ENCODE measurements around the gene AKR1A1.
"Not testable (repeated sequence)": the region's sequence is repeated elsewhere in the genome, so short reads cannot be mapped to it uniquely, and the experiment has no call there.

The AKR1A1 gene

GRCh38 chr1:45569962-45570581 lies 19.4 kb downstream of the AKR1A1 start:
- DNase-seq (ENCODE audit: low spot score) = peak; percentile 71

DNA sequence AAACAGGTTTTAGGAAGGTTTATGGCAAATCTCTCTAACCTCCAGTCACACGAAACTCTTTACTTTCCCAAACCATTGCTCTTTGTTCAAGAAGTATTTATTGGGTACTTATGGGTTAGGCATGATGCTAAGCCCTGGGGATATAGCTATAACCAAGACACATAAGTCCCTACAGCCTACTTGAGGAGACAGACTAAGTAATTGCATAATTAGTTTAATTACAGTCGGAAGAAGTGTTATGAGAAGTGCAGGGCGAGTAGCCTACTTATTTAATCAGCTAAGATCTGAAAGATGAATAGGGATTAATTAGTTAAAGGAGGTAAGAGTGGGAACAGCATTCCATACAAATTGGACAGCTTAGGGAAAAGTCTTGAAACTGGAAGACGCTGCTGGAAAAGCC lies 20.0 kb downstream of the AKR1A1 start:
- no peak for DNase-seq (ENCODE audit: low spot score)

- DNase-seq (ENCODE audit: low spot score) = no peak
These were observed 22.7 kb downstream of the AKR1A1 start for GRCh38 chr1:45573231-45573804.

DNA sequence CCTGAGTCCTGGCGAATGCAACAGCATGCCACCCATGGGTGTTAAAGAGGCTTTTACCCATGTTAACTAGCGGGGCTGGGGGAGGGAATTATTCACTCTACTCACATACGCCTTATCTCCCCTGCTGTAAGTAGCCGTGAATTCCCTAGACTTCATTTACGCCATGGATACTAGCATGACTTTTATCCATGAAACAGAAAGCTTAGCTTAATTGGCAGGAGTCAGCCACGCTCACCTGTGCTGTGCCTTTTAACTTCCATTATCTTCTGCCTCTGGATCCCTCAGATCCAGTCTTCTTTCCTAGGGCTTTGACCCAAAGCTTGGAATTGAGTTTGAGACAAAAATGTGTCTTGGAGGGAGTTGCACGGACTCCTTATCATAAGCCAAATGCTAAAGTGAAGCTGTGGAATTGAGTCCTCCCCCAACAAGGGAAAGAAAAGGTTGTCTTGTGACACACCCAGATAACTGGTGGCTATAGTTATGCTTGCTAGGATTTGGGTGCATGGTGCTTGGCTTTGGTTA lies 23.5 kb downstream of the AKR1A1 start:
- DNase-seq (ENCODE audit: low spot score) = no peak

DNA sequence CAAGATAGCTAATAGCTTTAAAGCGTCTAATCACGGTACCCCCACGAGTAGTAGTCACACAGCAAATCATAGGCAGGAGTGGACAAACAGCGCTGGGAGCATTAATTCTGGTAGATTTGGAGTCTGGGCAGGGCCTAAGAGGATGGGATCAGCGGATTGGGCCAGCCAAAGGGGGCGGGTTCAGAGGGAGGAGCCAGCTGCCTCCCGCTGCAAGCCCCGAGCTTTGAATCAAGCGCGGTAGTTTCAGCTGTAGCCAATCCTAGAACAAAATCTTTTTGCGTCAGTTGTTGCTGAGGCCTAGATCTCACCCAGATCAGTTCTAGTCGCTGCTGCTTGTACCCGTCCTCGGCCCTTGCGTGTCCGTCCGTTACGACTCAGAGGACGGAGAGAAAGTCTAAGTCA lies 32.6 kb downstream of the AKR1A1 start:
- peak; percentile 99 for DNase-seq (ENCODE audit: low spot score)

DNA sequence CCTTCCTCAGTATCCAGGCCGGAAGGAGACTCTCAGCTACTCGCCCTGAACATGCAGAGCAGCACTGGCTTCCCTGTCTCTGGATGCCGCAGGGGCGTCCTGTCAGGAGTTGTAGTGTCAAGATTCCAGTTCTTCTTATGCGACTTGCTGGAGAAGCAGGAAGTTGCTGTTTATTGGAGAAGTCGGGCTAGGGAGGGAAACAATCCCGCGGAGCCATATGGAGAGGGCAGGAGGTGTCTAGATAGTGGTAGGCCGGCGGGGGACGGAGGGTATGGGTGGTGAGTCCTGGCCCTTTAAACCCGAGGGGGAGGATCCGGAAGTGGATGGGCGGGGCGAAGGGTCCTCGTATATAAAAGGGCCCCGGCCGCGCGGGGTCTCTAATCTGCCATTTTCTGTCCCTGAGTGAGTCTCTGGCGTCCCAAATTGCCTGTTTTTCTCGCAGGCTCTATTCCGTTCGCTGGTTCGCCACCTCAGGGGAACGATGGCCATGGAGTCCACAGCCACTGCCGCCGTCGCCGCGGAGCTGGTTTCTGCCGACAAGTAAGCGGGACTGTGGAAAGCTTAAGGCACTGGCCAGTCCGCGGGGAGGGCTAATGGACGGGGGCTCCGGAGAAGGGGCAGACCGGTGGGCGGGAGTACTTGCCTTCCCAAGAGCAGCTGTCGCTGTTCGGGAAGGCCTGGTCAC lies 33.2 kb downstream of the AKR1A1 start, which contains the start of gene NASP:
TSS of gene NASP (plus strand) at position 376 of the 685 bp plus-strand sequence. CDS start at position 482, 106 bp downstream.
- peak; percentile 91 for DNase-seq (ENCODE audit: low spot score)

DNA sequence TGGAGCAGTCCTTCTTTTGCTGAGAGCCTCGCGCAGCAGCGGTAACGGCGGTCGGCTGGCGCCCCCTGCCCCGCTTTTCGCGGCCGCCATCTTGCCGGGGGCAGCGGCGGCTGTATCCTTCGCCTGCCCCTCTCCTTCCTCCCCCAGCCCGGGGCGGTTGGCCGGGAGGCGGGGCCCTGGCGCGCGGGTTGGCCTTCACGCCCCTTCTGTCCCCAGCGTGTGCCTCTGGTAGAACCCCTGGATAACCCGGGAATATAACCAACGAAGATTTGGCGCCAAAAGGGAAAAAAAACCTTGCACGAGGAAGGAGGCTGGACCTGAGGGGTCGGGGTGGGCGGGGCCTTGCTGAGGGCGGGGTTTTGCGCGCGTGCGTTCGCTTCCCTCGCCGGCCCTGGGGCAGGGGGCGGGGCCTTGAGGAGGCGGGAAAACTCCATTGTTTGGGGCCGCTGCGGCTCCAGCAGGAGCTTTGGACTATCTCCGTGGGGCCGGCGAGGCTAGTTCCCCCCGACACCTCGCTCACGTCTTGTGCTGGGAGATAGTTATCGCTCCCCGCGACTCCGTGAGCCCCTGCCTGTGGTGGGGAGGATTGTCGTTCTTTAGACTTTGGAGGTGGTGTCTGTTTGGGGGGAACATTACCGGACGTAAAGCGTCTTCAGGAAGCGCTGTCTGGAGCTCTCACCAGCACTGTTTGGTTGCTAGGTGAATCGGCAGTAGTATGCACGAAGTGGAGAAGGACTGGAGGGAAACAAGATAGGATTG lies 33.9 kb downstream of the AKR1A1 start:
- DNase-seq (ENCODE audit: low spot score) = peak; percentile 94

- DNase-seq (ENCODE audit: low spot score) = no peak
These were observed 34.4 kb downstream of the AKR1A1 start for GRCh38 chr1:45585110-45585426.

- DNase-seq (ENCODE audit: low spot score) = no peak
These were observed 35.0 kb downstream of the AKR1A1 start for GRCh38 chr1:45585496-45586075.

- DNase-seq (ENCODE audit: low spot score) = no peak
These were observed 36.1 kb downstream of the AKR1A1 start for GRCh38 chr1:45586769-45587168.

DNA sequence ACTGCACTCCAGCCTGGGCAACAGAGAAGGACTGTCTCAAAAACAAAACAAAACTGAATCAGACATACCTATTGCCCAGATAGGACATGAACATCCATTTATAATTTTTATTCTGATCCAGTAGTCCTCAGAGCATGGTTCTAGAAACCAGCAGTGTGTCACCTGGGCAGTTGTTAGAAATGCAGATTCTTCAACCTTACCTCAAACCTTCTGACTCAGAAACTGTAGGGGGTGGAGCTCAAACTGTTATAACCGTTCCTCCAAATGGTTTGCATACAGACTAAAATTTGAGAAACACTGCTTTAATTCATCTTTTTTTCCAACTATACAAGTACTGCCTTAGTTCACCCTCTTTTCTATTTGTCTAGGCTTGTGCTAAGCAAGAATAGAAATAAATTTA lies 39.2 kb downstream of the AKR1A1 start:
- DNase-seq (ENCODE audit: low spot score) = no peak

- no peak for DNase-seq (ENCODE audit: low spot score)
These were observed 43.8 kb downstream of the AKR1A1 start for GRCh38 chr1:45594412-45594811.

DNA sequence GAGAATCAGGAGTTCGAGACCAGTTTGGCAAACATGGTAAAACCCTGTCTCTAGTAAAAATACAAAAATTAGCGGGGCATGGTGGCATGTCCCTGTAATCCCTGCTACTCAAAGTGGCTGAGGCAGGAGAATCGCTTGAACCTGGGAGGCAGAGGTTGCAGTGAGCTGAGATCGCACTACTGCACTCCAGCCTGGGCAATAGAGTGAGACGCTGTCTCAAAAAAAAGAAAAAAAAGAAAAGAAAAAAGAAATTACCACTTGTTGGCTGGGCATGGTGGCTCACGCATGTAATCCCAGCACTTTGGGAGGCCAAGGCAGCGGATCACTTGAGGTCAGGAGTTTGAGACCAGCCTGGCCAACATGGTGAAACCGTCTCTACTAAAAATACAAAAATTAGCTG lies 46.1 kb downstream of the AKR1A1 start:
- not testable (repeated sequence) for DNase-seq (ENCODE audit: low spot score)

DNA sequence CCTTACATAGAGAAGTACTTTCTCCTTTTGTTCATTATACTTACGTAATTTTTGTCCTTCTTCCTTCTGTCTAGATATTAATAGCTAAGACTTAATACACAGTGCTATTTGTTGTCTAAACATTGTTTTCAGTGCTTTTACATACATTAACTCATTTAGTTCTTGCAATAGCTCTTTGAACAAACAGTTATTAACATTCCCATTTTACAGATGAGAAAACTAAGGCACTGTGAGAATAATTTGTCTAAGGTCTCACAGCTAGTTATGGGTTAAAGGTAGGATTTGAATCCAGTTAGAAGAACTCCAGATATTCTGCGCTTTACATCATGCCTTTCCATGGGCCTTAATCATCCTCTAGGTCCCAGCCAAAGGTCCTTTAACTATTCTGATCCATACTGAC lies 53.6 kb downstream of the AKR1A1 start:
- no peak for DNase-seq (ENCODE audit: low spot score)

- DNase-seq (ENCODE audit: low spot score) = no peak
These were observed 56.9 kb downstream of the AKR1A1 start for GRCh38 chr1:45607404-45608074.

DNA sequence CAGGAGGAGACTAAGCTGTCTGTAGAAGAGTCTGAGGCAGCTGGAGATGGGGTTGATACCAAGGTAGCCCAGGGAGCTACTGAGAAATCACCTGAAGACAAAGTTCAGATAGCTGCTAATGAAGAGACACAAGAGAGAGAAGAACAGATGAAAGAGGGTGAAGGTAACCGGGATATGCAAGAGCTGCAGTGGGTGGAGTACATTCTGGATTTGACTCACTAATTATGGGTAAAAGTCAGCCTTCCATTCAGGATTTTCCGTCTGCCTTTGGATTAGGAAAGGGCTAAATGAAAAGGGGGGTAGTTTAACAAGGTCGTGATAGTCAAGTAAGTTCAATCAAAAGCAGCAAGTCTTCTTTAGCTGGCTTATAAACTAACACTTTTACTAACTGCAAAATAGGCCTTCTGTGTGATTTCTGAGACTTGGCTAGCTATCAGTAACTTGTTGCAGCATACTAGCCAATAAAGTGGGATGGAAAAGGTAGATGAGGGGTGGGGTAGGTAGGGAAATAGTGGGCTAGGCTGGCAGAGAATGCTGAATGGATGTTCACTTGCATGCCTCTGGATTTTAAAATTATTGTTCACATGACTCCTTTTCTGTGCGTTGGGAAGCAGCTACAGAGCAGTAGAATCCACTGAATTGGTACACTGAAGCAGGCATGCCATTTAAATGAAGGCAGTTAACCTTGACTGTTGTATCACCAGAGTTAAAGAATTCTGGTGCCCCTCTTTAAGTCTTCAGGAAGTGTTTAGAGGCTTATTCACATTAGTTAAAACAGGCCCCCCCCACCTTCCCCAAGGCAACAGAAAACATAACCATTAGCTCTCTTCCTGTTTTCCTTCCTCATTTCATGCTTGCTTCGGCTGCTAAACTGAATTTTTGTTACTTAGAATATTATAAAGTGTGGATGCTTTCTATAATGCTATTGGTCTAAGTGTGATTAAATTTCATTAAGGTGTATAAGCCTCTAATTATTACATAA lies 57.8 kb downstream of the AKR1A1 start:
- DNase-seq (ENCODE audit: low spot score) = no peak

GRCh38 chr1:45610589-45611226 lies 60.1 kb downstream of the AKR1A1 start:
- no peak for DNase-seq (ENCODE audit: low spot score)

DNA sequence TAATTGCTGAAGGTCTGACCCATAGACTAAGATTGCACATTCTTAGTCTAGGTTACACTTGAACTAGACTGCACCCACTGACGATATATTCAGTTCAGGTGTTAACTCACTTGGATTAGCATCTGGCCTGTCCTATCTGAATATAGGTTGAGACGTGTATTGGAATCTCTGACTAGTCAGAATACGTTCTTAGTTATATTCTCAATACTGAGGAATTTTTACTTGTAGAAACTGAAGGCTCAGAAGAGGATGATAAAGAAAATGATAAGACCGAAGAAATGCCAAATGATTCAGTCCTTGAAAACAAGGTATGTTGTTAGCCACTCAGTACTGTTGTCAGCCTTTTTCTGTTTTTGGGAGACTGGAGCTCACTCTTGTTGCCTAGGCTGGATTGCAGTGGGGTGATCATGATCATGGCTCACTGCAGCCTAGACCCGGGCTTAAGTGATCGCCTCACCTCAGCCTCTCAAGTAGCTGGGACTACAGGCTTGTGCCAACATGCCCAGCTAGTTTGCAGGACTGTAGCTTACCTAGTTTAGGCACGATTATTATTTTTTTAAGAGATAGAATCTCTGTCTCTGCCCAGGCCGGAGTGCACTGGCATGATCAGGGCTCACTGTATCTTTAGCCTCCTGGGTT lies 62.4 kb downstream of the AKR1A1 start:
- DNase-seq (ENCODE audit: low spot score) = no peak

DNA sequence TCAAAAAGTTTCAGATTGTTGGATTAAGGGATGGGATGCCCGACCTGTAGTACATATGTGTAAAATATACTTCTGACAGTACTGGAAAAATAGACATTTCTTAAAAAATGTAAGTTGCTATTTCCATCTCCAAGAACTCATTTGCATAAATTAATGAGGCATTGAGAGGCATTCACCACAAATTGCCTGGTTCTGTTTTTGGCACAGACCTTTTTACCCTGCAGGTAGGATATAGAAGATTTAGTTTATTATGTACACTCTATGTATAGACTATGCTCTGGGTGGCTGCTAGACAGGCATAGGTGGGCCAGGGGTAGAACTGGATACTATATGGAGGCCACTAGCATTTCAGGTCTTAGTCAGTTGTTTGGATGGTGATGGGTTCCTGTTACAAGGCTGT lies 65.3 kb downstream of the AKR1A1 start:
- DNase-seq (ENCODE audit: low spot score) = no peak

All from AG08396 (cell line).